Skeletal muscle tissue (tissue), 4 donors: ENCODE results near the gene CFAP61. TPM values are rescaled to one million over a fixed set of nuclear protein-coding genes. Genes with fewer than 3 reads are reported as not detected.
A peak's percentile ranks its signal among the peaks of the same experiment; 100 is the strongest.

Experiments
- H3K27ac ChIP-seq: one replicate; pipeline ENCODE4 v1.7.0; 2013; ENCODE audit warnings: mild to moderate bottlenecking, low read depth, low read length, inconsistent platforms
- H3K27me3 ChIP-seq, 3 donors: one replicate each; pipeline ENCODE4 v1.7.0; 2013; ENCODE audit warnings: low read length in 3 of 3; ENCODE audit not compliant: control insufficient read depth in 3 of 3, insufficient read depth in 3 of 3
- H3K36me3 ChIP-seq, 3 donors: one replicate each; pipeline ENCODE4 v1.7.0; 2013; ENCODE audit warnings: low read length in 3 of 3; ENCODE audit not compliant: control insufficient read depth in 3 of 3, insufficient read depth in 3 of 3
- H3K4me1 ChIP-seq, 3 donors: one replicate each; pipeline ENCODE4 v1.7.0; 2013; ENCODE audit warnings: low read length in 3 of 3, mild to moderate bottlenecking in 3 of 3; ENCODE audit not compliant: control insufficient read depth in 3 of 3, insufficient read depth in 3 of 3
- H3K4me3 ChIP-seq, 3 donors: one replicate each; pipeline ENCODE4 v1.7.0; 2013; ENCODE audit warnings: low read length in 3 of 3
- H3K9ac ChIP-seq, 3 donors: one replicate each; pipeline ENCODE4 v1.7.0; 2013; ENCODE audit warnings: low read length in 3 of 3, mild to moderate bottlenecking in 3 of 3, moderate library complexity in 2 of 3, low read depth in 1 of 3
- H3K9me3 ChIP-seq, 3 donors: one replicate each; pipeline ENCODE4 v1.7.0; 2013; ENCODE audit warnings: low read length in 3 of 3; ENCODE audit not compliant: control insufficient read depth in 3 of 3
- total RNA-seq: library from RNA; depleted of rRNA; stranded (reverse); fragments of >200 nt; gene quantifications from one replicate; pipeline ENCODE4 v1.2.3, GENCODE V29; 2014
- donor health status: Osteomylitis.

CFAP61 gene
- total RNA-seq, 1 donor from 2014 or later = 1.0 TPM

- Histone ChIP-seq H3K27me3 (no peaks in the 10 kb centered on the region), H3K36me3 (no peaks in the 10 kb centered on the region), H3K4me1 (peaks cover 3 to 14% (median 13%) of the 10 kb centered on the region in 3 donors), H3K9me3 (peaks cover 0 to 5% (median 3%) of the 10 kb centered on the region in 3 donors), H3K27ac (peak overlapping the region; percentile 51), H3K9ac (peak overlapping the region in 1 of 3 donors; percentile 33), H3K4me3 (no peak overlapping the region)
Measured at GRCh38 chr20:20317621-20318364, 265.5 kb downstream of the CFAP61 start.

DNA sequence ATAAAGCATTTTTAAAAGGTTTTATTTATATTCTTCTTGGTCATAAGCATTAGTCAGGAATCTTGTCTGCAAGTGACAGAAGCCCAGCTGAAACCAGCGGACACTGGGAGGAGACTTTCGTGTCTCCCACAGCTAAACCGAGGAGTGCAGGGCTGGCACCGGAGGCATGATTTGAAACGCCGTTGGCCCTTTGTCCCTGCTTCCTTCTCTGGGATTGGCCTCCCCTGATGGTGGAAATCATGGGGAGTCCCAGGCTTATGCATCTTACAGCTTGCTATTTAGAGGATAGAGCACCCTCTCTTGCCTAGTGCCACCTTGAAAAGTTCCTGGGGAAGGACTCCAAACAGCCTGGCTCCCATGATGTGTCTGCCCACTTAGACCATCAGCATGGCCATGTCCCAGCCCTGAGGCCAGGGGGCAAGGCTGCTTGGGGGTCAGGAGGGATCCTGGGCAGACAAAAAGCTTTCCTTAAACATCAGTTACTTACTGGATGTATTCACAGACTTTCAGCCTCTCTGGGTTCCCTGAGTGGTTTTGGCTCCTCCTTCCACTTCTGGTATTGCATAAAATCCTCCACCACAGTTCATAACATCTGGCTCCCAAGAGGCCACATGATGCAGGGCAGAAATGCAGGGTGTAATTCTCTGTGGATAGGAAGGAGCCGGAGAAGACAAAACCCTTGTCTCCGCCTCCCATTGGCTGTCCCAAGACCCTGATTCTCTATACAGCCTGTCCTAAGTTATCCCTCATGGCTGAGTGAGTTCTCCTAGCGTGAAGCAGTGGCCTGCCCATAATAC lies 266.2 kb downstream of the CFAP61 start:
- peak overlapping the region; percentile 29 for H3K27ac ChIP-seq
- H3K27me3 ChIP-seq = no peaks in the 10 kb centered on the region
- H3K9me3 ChIP-seq = peaks cover 0 to 4% (median 3%) of the 10 kb centered on the region in 3 donors
- no peaks in the 10 kb centered on the region for H3K36me3 ChIP-seq
- H3K4me1 ChIP-seq = peaks cover 3 to 14% (median 13%) of the 10 kb centered on the region in 3 donors
- no peak overlapping the region for H3K4me3 ChIP-seq
- H3K9ac ChIP-seq = no peak overlapping the region

DNA sequence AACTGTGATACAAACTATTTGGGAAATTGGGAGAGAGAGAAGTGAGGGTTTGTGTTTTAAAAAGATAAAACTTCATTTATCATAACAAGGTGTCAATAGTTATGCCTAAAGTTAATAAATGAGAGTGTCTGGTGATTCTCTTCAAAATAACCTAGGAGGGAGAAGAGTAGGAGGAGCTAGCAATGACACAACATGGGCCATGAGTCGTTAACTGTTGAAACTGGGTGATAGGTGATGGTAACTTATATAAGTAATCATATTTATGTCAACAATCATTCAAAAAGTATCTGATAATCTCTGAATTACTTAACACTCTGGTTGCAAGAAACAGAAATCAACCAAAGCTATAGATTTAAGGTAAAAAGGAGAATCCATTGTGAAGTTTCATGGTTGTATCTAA lies 268.8 kb downstream of the CFAP61 start:
- Histone ChIP-seq H3K4me3 (no peak overlapping the region), H3K36me3 (no peaks in the 10 kb centered on the region), H3K4me1 (peaks cover 3 to 14% (median 13%) of the 10 kb centered on the region in 3 donors)

DNA sequence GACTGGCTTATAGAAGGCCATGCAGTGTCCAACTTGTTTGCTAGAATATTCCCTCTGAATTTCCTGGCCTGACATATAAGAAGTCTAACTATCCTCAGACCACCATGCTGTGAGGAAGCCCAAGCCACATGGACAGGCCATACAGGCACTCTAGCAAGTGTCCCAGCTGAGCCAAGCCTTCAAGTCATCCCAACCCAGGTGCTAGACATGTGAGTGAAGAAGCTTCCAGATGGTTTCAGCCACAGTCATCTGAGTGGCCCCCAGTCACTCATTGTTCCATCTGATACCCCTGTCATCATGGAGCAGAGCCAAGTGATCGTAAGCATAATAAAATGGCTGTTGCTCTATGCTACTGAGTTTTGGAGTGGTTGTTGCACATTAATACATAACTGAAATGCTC lies 269.6 kb downstream of the CFAP61 start:
- H3K36me3 ChIP-seq = no peaks in the 10 kb centered on the region
- H3K4me3 ChIP-seq = no peak overlapping the region

More for the DNA sequence above, 268.8 kb downstream of the CFAP61 start:
- Histone ChIP-seq H3K9ac (no peak overlapping the region), H3K9me3 (peaks cover 0 to 3% (median 2%) of the 10 kb centered on the region in 3 donors), H3K27ac (no peak overlapping the region), H3K27me3 (no peaks in the 10 kb centered on the region)

GRCh38 chr20:20322912-20323311 lies 270.6 kb downstream of the CFAP61 start:
- H3K36me3 ChIP-seq = no peaks in the 10 kb centered on the region
- H3K27ac ChIP-seq = no peak overlapping the region
- peaks cover 0 to 5% (median 4%) of the 10 kb centered on the region in 3 donors for H3K4me1 ChIP-seq
- peaks cover 0 to 3% (median 2%) of the 10 kb centered on the region in 3 donors for H3K9me3 ChIP-seq
- H3K27me3 ChIP-seq = no peaks in the 10 kb centered on the region
- H3K4me3 ChIP-seq = no peak overlapping the region
- H3K9ac ChIP-seq = no peak overlapping the region

More for the DNA sequence above, 269.6 kb downstream of the CFAP61 start:
- Histone ChIP-seq H3K9me3 (peaks cover 0 to 3% (median 2%) of the 10 kb centered on the region in 3 donors), H3K9ac (no peak overlapping the region), H3K4me1 (peaks cover 3 to 14% (median 13%) of the 10 kb centered on the region in 3 donors), H3K27ac (no peak overlapping the region), H3K27me3 (no peaks in the 10 kb centered on the region)

GRCh38 chr20:20327746-20328145 lies 275.4 kb downstream of the CFAP61 start:
- no peak overlapping the region for H3K27ac ChIP-seq
- no peaks in the 10 kb centered on the region for H3K4me1 ChIP-seq
- no peaks in the 10 kb centered on the region for H3K9me3 ChIP-seq
- H3K4me3 ChIP-seq = no peak overlapping the region
- no peak overlapping the region for H3K9ac ChIP-seq
- no peaks in the 10 kb centered on the region for H3K36me3 ChIP-seq
- no peaks in the 10 kb centered on the region for H3K27me3 ChIP-seq

DNA sequence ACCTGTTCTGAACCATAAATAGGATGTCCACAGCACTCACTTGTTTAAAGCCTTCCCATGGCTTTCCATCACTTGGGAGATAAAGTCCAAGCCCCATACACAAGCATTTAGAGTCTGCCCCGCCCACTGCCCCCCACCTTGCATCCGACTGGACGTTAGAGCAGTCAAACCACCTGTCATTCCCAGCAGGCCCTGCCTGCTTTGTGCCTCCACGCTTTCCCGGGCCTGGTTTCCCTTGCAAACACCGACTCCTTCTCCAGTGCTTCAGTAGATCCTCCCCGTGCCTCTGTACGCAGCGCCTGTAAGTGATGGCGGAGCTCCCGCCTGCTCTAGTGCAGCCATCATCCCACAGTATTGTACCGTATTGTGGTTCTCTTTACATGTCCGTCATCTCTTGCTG lies 277.2 kb downstream of the CFAP61 start:
- Histone ChIP-seq H3K4me1 (no peaks in the 10 kb centered on the region), H3K9me3 (no peaks in the 10 kb centered on the region), H3K4me3 (no peak overlapping the region), H3K36me3 (no peaks in the 10 kb centered on the region), H3K27ac (no peak overlapping the region), H3K27me3 (no peaks in the 10 kb centered on the region), H3K9ac (no peak overlapping the region)

GRCh38 chr20:20331156-20331555 lies 278.8 kb downstream of the CFAP61 start:
- Histone ChIP-seq H3K4me3 (no peak overlapping the region), H3K4me1 (no peaks in the 10 kb centered on the region), H3K27ac (no peak overlapping the region)

GRCh38 chr20:20331817-20332216 lies 279.5 kb downstream of the CFAP61 start:
- no peaks in the 10 kb centered on the region for H3K9me3 ChIP-seq
- H3K9ac ChIP-seq = no peak overlapping the region
- H3K4me1 ChIP-seq = no peaks in the 10 kb centered on the region
- no peak overlapping the region for H3K27ac ChIP-seq
- no peaks in the 10 kb centered on the region for H3K36me3 ChIP-seq
- no peaks in the 10 kb centered on the region for H3K27me3 ChIP-seq
- no peak overlapping the region for H3K4me3 ChIP-seq

More at GRCh38 chr20:20331156-20331555, 278.8 kb downstream of the CFAP61 start:
- no peaks in the 10 kb centered on the region for H3K27me3 ChIP-seq
- H3K9ac ChIP-seq = no peak overlapping the region
- H3K9me3 ChIP-seq = no peaks in the 10 kb centered on the region
- no peaks in the 10 kb centered on the region for H3K36me3 ChIP-seq

DNA sequence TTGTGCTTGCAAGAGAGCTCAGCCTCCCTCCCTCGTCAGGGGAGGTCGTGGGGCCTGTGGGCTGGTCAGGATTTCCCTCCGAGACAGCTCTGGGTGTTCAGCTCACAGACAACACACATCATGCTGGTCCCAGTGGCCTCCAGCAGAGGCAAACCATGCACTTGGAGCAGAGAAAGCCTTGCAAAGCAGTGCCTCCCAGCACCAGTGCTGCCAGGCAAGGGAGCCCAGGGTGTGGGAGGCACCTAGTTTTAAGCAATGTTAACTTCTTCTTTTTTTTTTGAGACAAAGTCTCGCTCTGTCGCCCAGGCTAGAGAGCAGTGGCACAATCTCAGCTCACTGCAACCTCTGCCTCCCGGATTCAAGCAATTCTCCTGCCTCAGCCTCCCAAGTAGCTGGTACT lies 281.5 kb downstream of the CFAP61 start:
- no peaks in the 10 kb centered on the region for H3K27me3 ChIP-seq
- no peaks in the 10 kb centered on the region for H3K36me3 ChIP-seq
- H3K9ac ChIP-seq = no peak overlapping the region
- H3K27ac ChIP-seq = no peak overlapping the region
- H3K4me3 ChIP-seq = no peak overlapping the region
- H3K4me1 ChIP-seq = no peaks in the 10 kb centered on the region
- no peaks in the 10 kb centered on the region for H3K9me3 ChIP-seq
